Uterus (tissue), 2 donors: ENCODE data around the gene RTF1.
"Not testable (repeated sequence)": the region's sequence is repeated elsewhere in the genome, so short reads cannot be mapped to it uniquely, and the experiment has no call there.

Source experiments
- CTCF ChIP-seq, 4 experiments: fragments of 200-600 bp in 2 of 4; fragments of 450-650 bp in 2 of 4; sonication (generic) in 2 of 4; IDR thresholded peaks; one replicate each; pipeline ENCODE4 v1.5.1; 2016 to 2019; ENCODE audit warnings: antibody characterized with exemption in 4 of 4, mild to moderate bottlenecking in 2 of 4, moderate library complexity in 1 of 4
- POLR2A ChIP-seq, 2 donors: fragments of 450-650 bp; IDR thresholded peaks; one replicate each; pipeline ENCODE4 v1.6.1; 2016; ENCODE audit warnings: antibody characterized with exemption in 2 of 2, mild to moderate bottlenecking in 1 of 2, moderate library complexity in 1 of 2

GRCh38 chr15:41383974-41384749 lies 32.7 kb upstream of the RTF1 start:
- TF ChIP-seq CTCF, POLR2A (IDR thresholded peaks at IDR 0.05): not testable (repeated sequence)
